Activated T-cell treated with anti-CD3 and anti-CD28 coated beads, Interleukin-2, amount 50 U/mL, for 4 hours (primary cell): ENCODE data around the gene METTL1. TPM values are rescaled to one million over a fixed set of nuclear protein-coding genes. Genes with fewer than 3 reads are reported as not detected.

Experiments used
- ATAC-seq, 2 donors: fragments of 200-7000 bp; cut with Tn5 transposase; one replicate each; pipeline ENCODE4 v1.10.0; 2021
- DNase-seq: peaks from one replicate; pipeline ENCODE4 v3.0.0-alpha.2; 2020
- H3K27me3 Mint-ChIP-seq: one replicate; pipeline ENCODE4 v1.8.0; 2021; ENCODE audit warnings: low read depth, mixed read lengths
- H3K36me3 Mint-ChIP-seq: one replicate; pipeline ENCODE4 v1.8.0; 2022; ENCODE audit warnings: mixed read lengths; ENCODE audit not compliant: insufficient read depth
- H3K4me1 Mint-ChIP-seq: one replicate; pipeline ENCODE4 v1.8.0; 2021; ENCODE audit warnings: low read depth, mixed read lengths
- H3K4me3 Mint-ChIP-seq: one replicate; pipeline ENCODE4 v1.8.0; 2021; ENCODE audit warnings: mild to moderate bottlenecking, moderate library complexity, mixed read lengths
- H3K9me3 Mint-ChIP-seq: one replicate; pipeline ENCODE4 v1.8.0; 2021; ENCODE audit warnings: mixed read lengths
- total RNA-seq, 3 donors: library from RNA; stranded (reverse); gene quantifications; one replicate each; pipeline ENCODE4 v1.2.1, GENCODE V29; 2021

Gene METTL1
- total RNA-seq, 3 donors from 2014 or later, result 98.5 to 105 (median 104) TPM

DNA sequence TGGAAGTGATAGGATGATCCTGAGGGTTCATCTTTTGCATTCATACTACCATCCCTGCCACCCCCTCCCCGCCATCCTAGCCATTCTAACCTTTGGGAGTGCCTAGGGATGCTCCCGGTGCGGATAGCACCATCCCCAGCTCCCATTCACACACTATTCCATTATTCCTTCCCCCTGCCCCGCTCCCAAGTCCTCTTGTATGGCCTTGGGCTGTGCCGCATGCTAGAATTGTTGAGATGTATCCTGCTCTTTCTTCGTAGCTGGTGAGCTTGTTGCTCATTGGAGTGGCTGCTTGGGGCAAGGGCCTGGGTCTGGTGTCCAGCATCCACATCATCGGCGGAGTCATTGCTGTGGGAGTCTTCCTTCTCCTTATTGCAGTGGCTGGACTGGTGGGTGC is 26.4 kb downstream of the METTL1 start:
- ATAC-seq, result no peak
- H3K4me3 Mint-ChIP-seq, result peak overlapping the region; percentile 95
- H3K27me3 Mint-ChIP-seq, result no peaks in the 10 kb centered on the region
- DNase-seq, result no peak
- peaks cover 49% of the 10 kb centered on the region for H3K4me1 Mint-ChIP-seq
- peaks cover 30% of the 10 kb centered on the region for H3K36me3 Mint-ChIP-seq
- no peaks in the 10 kb centered on the region for H3K9me3 Mint-ChIP-seq

DNA sequence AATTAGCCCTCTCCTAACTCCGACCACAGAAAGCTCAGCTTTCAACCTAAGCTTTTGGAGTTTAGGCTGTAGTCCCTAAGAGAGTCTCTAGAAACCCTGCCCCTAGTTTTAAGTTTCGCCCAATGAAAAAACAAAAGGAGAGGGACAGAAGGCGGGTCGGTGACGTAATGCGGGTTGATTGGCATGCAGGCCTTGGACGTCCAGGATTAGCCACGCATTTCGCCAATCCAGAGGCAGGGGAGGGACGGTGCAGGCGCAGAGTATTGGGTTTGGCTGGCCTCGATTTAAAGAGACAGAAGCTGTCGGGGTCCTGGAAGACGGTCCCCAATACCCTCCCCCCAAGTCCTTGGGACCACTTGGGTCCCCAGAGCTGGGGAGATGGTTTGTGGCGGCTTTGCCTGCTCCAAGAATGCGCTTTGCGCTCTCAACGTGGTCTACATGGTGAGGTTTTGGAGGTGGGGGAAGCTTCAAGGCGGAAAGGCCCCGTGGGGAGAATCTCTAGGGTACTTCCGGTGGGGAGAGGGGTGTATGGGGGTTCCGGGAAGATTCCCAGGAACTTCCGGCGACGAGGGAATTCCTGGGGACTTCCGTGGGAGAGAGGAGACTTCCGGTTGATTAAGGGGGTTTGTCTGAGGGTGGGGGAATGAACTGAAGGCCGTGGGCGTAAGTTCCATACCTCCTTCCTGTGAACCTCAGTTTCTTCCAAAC is 27.0 kb downstream of the METTL1 start, which contains the start of gene TSPAN31:
TSPAN31 (plus strand) TSS at position 263 of the 708 bp plus-strand sequence; CDS start at position 379, 116 bp downstream.
- Mint-ChIP-seq H3K4me1 (peaks cover 47% of the 10 kb centered on the region), H3K9me3 (no peaks in the 10 kb centered on the region)

DNA sequence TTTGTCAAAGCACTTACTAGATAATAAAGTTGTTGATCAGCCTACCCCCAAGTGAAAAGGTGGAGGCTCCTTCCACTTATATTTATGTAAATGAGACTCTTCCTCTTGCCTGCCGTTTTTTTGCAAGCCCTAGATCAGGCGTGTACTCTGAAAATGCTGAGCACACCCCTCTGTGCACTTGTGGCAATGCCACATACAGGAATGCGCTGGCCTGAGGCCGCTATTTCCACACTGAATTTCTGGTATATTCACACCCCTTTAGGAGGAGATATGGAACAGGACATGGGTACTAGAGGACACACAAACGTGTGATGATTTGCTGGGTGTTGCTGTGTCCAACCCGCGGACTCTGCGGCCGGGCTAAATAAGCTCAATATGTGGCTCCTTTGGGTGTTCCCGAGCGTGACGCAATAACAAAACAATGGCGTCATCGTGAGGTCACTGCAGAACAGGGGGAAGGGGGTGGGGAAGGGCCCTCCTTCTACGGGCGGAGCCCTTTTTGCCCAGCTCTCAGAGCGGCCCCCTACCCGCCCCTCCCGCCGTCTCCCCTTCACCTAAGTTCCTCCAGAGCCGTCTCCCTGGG is 27.6 kb downstream of the METTL1 start:
- DNase-seq (peak; percentile 66), ATAC-seq (peak; percentile 46 to 48)
- peaks cover 54% of the 10 kb centered on the region for H3K4me1 Mint-ChIP-seq
- H3K36me3 Mint-ChIP-seq, result peaks cover 27% of the 10 kb centered on the region
- H3K27me3 Mint-ChIP-seq, result no peaks in the 10 kb centered on the region
- H3K9me3 Mint-ChIP-seq, result no peaks in the 10 kb centered on the region
- peak overlapping the region; percentile 95 for H3K4me3 Mint-ChIP-seq

More for the DNA sequence above, 27.0 kb downstream of the METTL1 start, which contains the start of gene TSPAN31:
- no peaks in the 10 kb centered on the region for H3K27me3 Mint-ChIP-seq
- ATAC-seq (peak; percentile 88 to 91), DNase-seq (peak; percentile 92)
- H3K4me3 Mint-ChIP-seq, result peak within 1 kb of the TSS; percentile 95
- H3K36me3 Mint-ChIP-seq, result peaks cover 27% of the 10 kb centered on the region

DNA sequence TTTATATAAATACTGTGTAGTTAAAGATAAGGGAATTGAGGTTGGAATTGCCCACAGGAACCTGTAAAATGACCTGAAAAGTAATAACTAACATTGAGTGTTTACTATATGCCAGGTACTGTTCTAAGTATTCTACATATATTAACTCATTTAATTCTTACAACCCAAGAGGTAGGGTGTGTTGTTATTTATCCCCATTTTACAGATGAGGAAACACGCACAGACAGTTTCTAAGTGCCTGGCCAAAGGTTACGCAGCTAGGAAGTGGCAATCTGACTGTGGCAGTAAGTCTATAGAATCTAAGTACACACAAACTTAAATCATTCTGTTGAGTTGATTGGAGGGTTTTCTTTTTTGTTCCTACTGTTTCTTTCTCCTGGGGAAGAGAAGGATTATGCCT is 28.1 kb downstream of the METTL1 start:
- DNase-seq (no peak), ATAC-seq (no peak)
- no peaks in the 10 kb centered on the region for H3K27me3 Mint-ChIP-seq
- H3K4me3 Mint-ChIP-seq, result peak overlapping the region; percentile 95
- no peaks in the 10 kb centered on the region for H3K9me3 Mint-ChIP-seq
- peaks cover 26% of the 10 kb centered on the region for H3K36me3 Mint-ChIP-seq
- peaks cover 58% of the 10 kb centered on the region for H3K4me1 Mint-ChIP-seq

DNA sequence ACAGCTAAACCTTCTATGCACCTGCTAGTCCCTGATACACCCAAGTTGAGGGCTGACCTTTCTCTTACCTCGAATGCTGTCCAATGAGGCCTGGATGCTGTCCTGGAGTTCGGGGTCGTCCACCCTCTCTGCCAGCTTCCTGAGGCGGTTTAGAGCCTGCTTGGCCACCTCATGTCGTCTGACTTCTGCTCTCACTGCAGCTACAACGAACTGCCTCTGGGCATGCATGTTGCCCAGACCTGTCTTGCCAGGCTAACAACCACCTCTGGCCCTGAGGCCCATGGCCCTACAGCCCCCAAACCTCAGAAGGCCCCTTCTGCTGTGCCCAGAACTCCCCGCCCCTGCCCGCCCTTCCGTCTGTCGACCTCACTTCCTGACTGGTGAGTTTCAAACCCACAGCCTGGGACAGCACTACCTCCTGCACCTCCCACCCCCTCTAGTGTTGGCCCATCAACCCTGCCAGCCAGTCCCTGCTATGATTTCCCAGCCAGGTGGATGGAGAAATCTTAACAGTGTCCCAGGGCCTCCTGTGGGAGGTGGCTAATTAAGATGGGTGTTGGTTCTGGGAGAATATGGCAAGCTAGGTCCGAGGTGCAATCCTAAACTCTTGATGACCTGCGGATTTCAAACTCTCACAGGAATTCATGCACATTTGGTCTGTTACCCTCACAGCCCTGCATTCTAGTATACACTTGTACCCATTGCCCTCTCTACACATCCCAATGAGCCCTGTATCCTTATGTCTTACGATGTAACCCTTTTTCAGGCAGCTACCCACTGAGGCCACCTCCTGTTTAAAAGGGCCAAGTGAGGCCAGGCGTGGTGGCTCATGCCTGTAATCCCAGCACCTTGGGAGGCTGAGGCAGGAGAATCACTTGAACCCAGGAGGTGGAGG is 29.8 kb downstream of the METTL1 start:
- ATAC-seq (peak; percentile 64 to 66), DNase-seq (peak; percentile 68)
- no peaks in the 10 kb centered on the region for H3K27me3 Mint-ChIP-seq
- peaks cover 16% of the 10 kb centered on the region for H3K36me3 Mint-ChIP-seq
- H3K4me3 Mint-ChIP-seq, result peak overlapping the region; percentile 91
- peaks cover 58% of the 10 kb centered on the region for H3K4me1 Mint-ChIP-seq
- H3K9me3 Mint-ChIP-seq, result no peaks in the 10 kb centered on the region

DNA sequence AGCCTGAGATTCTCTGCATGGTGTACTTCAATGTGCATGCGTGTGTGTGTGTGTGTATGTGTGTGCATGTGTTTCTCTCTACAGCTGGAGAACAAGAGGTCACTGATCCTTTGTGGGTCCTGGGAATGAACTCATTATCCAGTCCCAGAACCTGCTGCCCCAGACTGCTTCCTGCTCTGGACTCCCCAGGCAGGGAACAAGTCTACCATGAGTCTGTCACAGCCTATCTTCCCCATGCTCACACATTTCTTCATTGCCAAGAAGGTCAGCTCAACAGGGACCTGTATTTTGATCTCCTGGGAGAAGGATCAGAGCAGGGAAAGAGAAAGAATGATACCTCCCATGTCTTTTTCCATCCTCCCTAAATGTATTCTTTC is 30.5 kb downstream of the METTL1 start:
- H3K36me3 Mint-ChIP-seq, result peaks cover 19% of the 10 kb centered on the region
- H3K4me3 Mint-ChIP-seq, result peak overlapping the region; percentile 91
- DNase-seq (no peak), ATAC-seq (no peak)
- peaks cover 63% of the 10 kb centered on the region for H3K4me1 Mint-ChIP-seq
- H3K27me3 Mint-ChIP-seq, result no peaks in the 10 kb centered on the region
- no peaks in the 10 kb centered on the region for H3K9me3 Mint-ChIP-seq

DNA sequence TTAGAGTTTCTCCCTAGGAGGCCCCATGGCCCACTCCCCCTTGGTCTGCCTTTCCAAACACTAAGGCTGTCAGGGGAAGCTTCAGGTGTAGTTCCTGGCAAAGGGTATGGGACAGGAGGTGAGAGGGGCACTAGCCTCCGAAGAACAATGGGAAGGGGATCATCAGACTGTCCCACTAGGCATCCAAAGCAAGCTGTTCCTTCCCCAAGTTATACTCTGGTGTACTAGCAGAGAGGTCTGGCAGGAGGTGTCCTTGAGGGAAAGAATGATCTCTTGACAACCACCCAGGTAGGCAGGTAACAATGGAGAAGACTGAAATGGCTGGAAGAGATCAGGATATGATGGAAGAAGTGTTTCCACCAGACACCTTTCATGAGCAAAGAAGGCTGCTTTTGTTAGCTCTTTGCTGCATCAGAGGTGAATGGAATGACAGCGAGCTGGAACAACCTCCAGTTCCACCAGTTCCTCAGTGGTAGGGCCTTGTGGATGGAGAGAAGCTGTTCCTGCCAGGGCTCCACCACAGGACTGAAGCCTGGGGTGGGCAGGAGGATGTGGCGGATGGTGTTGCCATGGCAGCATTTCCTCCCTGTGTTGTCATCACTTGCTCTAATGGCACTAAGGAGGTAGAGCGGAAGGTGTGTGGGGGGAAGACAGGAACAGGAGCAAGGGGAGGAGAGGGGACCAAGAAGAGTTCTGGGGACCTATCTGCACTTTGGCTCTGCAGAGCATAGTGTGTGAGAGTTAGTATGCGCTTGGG is 31.1 kb downstream of the METTL1 start:
- Mint-ChIP-seq H3K4me1 (peaks cover 60% of the 10 kb centered on the region), H3K36me3 (peaks cover 16% of the 10 kb centered on the region), H3K9me3 (no peaks in the 10 kb centered on the region), H3K4me3 (peak overlapping the region; percentile 91), H3K27me3 (no peaks in the 10 kb centered on the region)
- DNase-seq, result peak; percentile 68
- ATAC-seq, result peak; percentile 43 to 48

DNA sequence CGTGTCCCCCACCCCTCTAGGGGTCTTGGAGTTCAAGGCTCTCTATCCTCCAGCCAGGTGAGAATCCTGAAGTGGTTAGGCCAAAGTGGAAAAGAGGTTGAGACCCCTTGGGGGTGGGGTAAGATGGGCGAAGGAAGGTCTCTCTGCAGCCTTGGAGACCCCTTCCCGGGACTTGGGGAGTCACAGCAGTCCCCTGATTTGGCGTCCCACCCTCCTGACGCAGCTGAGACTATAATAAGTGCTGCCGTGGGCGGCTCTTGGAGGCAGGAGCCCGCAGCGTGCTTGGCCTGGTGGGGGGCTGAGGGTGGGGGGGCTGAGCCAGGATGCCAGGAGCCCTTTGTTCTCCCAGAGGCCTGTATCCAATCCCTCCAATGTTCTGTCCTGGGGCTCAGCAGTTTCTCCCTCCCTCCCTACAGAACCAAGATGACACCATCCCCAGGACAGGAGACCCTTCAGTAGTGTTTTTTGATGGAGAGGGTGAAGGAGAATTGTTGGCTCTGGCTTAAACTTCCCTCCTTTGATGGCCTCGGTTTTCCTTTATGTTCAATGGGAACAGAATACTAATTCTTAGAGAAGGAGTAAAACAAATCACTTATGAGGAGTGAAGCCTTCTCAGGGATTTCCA is 31.9 kb downstream of the METTL1 start:
- H3K27me3 Mint-ChIP-seq, result no peaks in the 10 kb centered on the region
- no peaks in the 10 kb centered on the region for H3K9me3 Mint-ChIP-seq
- H3K4me1 Mint-ChIP-seq, result peaks cover 55% of the 10 kb centered on the region
- peaks cover 13% of the 10 kb centered on the region for H3K36me3 Mint-ChIP-seq
- H3K4me3 Mint-ChIP-seq, result peak overlapping the region; percentile 64
- no peak for ATAC-seq
- DNase-seq, result no peak

DNA sequence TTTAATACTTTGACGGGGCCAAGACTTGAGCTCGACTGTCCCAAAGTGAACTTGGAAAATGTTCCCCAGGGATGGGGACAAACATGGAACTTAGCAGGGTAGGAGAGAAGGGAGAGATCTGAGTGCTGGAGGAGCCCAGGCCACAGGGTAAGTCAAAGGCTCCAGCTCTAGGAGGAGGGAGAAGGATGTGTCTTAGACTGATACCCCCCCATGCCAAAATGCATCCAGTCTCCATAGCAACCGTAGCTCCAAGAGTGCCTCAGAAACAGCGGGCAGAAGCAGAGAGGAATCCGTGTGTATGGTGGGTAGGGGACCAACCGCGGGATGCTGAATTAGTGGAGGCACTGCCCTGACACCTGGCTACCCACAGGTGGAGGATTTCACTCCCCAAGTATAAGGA is 32.5 kb downstream of the METTL1 start:
- no peaks in the 10 kb centered on the region for H3K9me3 Mint-ChIP-seq
- peaks cover 20% of the 10 kb centered on the region for H3K36me3 Mint-ChIP-seq
- DNase-seq (no peak), ATAC-seq (no peak)
- no peaks in the 10 kb centered on the region for H3K27me3 Mint-ChIP-seq
- H3K4me1 Mint-ChIP-seq, result peaks cover 51% of the 10 kb centered on the region
- peak overlapping the region; percentile 64 for H3K4me3 Mint-ChIP-seq

DNA sequence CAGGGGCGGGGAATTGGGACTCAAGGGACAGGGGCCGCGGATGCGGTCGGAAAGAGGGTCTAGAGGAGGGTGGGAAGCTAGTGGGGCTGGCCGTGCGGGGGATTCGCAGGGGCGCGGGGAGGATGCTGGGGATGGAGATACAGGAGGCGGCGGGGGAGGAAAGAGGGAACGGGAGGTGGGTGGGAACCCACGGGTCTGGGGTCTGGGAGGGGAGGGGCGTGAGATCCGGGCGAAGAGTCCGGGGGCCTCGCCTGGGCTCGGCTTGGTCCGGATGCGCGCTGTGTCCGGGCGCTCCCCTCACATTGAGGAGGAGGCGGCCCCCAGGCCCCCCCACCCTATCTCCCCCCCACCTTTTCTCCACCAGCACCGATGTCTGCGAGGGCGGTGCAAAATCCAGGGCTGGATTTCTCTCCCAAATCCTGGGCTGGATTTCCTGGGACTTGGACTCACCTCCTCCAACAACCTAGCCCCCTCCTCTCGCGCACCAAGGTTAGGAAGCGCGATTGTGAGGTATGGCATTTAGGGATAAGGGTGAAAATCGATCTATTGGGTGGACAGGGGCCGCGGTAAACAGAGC is 33.2 kb downstream of the METTL1 start, which contains the start of gene AGAP2:
AGAP2 (minus strand) TSS at position 82 of the 577 bp plus-strand sequence. CDS start 496 bp downstream, outside the sequence.
- H3K4me1 Mint-ChIP-seq, result peaks cover 45% of the 10 kb centered on the region
- peak within 1 kb of the TSS; percentile 64 for H3K4me3 Mint-ChIP-seq
- H3K27me3 Mint-ChIP-seq, result no peaks in the 10 kb centered on the region
- DNase-seq (no peak), ATAC-seq (no peak)
- peaks cover 22% of the 10 kb centered on the region for H3K36me3 Mint-ChIP-seq
- no peaks in the 10 kb centered on the region for H3K9me3 Mint-ChIP-seq

DNA sequence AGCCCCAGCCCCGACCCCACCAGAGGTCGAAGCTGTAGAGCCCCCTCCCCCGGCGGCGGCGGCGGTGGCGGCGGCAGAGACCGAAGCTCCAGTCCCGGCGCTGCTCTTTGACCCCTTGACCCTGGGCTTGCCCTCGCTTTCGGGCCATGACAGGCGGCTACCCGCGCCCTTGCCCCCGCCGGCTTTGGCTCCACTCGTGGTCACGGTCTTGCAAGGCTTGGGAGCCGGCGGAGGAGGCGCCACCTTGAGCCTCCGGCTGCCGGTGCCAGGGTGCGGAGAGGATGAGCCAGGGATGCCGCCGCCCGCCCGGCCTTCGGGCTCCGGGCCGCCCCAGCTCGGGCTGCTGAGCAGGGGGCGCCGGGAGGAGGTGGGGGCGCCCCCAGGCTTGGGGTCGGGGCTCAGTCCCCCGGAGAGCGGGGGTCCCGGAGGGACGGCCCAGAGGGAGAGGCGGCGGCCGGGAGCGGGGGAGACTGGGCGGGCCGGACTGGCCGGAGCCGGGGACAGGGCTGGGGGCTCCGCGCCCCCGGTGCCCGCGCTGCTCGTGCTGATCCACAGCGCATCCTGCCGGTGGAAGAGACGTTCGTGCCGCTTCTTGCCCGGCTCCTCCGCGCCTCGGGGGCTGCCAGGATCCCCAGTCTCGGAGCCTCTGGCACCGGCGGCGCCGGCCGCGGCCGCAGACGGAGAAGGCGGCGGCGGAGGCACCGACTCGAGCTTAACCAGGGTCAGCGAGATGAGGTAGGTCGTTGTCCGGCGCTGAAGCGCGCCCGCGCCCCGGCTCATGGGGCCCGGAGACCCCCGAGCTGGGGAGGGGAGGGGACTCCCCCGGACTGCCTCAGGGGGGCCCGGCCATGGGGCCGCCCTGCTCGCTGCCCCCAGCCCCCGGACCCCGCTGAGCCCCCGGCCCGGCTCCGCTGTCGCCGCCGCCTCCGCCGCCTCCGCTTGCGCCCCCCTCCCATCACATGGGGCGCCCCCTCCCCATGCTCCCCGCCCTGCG is 34.1 kb downstream of the METTL1 start:
- ATAC-seq (no peak), DNase-seq (no peak)
- peaks cover 45% of the 10 kb centered on the region for H3K4me1 Mint-ChIP-seq
- no peak overlapping the region for H3K4me3 Mint-ChIP-seq
- H3K9me3 Mint-ChIP-seq, result no peaks in the 10 kb centered on the region
- H3K27me3 Mint-ChIP-seq, result no peaks in the 10 kb centered on the region
- peaks cover 26% of the 10 kb centered on the region for H3K36me3 Mint-ChIP-seq

DNA sequence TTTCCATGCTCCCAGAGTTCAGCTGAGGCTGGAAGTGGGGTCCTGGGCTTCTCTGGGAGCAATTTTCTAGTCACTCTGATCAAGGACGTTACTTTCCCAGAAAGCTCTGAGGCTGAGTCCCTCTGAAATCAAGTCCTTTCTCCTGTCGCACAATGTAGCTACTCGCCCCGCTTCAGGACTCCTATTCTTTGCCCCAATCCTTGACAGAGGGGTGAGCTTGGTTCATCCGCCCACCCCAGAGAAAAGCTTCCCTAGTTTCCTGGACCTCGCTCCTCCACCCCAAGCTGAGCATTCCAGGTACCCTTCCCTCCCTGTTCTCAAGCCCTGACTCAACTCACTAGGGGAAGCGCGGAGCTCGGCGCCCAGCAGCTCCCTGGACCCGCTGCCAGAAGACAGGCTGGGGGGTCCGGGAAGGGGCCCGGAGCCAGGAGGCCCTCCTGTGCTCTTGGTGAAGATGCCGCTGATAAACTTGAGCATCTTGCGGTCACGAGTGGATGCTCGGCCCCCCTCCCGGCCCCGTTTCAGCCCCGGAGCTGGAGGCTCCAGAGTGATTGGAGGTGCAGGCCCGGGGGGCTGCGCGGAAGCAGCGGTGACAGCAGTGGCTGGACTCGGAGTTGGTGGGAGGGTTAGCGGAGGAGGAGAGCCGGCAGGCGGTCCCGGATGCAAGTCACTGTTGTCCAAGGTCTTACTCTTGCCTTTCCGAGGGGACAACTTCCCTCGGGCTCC is 35.0 kb downstream of the METTL1 start:
- Mint-ChIP-seq H3K4me3 (no peak overlapping the region), H3K4me1 (peaks cover 38% of the 10 kb centered on the region), H3K9me3 (no peaks in the 10 kb centered on the region), H3K27me3 (no peaks in the 10 kb centered on the region), H3K36me3 (peaks cover 34% of the 10 kb centered on the region)
- DNase-seq (no peak), ATAC-seq (no peak)
